CD8-positive, alpha-beta memory T cell (primary cell): Measurements from ENCODE around the gene CCDC28A. TPM values are rescaled to one million over a fixed set of nuclear protein-coding genes. Genes with fewer than 3 reads are reported as not detected.

Experiments used
- CTCF ChIA-PET: fragments of 350-600 bp; sonication (Branson Sonifier 250); formaldehyde crosslinking; loops from one replicate; lab custom pipeline; 2021; ENCODE audit warnings: antibody characterized with exemption; lab: Charles Lee
- POLR2A ChIA-PET: fragments of 350-600 bp; sonication (Branson Sonifier 250); formaldehyde crosslinking; loops from one replicate; lab custom pipeline; 2021; ENCODE audit warnings: antibody characterized with exemption; lab: Charles Lee
- DNase-seq, 5 donors: peaks; one replicate each; pipeline versions ENCODE4 v3.0.0 to v3.0.0-alpha.2; 2020 to 2022; ENCODE audit warnings: mixed read lengths in 1 of 5
- H3K27ac ChIP-seq: one replicate; pipeline ENCODE4 v1.7.0; 2013; ENCODE audit warnings: low read depth, mild to moderate bottlenecking, low read length, moderate library complexity
- H3K27me3 ChIP-seq: 2 replicates; pipeline ENCODE4 v1.7.0; 2013; ENCODE audit warnings: low read length, mild to moderate bottlenecking; ENCODE audit not compliant: insufficient read depth, poor library complexity, severe bottlenecking
- H3K36me3 ChIP-seq: 2 replicates; pipeline ENCODE4 v1.7.0; 2013; ENCODE audit warnings: mild to moderate bottlenecking, low read length, moderate library complexity; ENCODE audit not compliant: insufficient read depth
- H3K4me1 ChIP-seq: 2 replicates; pipeline ENCODE4 v1.7.0; 2013; ENCODE audit warnings: mild to moderate bottlenecking, low read length, moderate library complexity; ENCODE audit not compliant: insufficient read depth
- H3K4me3 ChIP-seq: 2 replicates; pipeline ENCODE4 v1.7.0; 2013; ENCODE audit warnings: mild to moderate bottlenecking, low read length
- H3K9me3 ChIP-seq: 2 replicates; pipeline ENCODE4 v1.7.0; 2013; ENCODE audit warnings: mild to moderate bottlenecking, low read length
- H3K27ac Mint-ChIP-seq, 8 donors: one replicate each; pipeline ENCODE4 v1.8.0; 2020 to 2021; ENCODE audit warnings: mixed read lengths in 8 of 8, mild to moderate bottlenecking in 6 of 8, inconsistent platforms in 3 of 8, moderate library complexity in 3 of 8
- H3K27me3 Mint-ChIP-seq, 2 donors: one replicate each; pipeline ENCODE4 v1.8.0; 2020 to 2021; ENCODE audit warnings: mixed read lengths in 2 of 2, mild to moderate bottlenecking in 1 of 2, moderate library complexity in 1 of 2
- H3K36me3 Mint-ChIP-seq, 3 donors: one replicate each; pipeline ENCODE4 v1.8.0; 2020 to 2021; ENCODE audit warnings: mixed read lengths in 3 of 3, inconsistent platforms in 1 of 3, mild to moderate bottlenecking in 1 of 3
- H3K4me1 Mint-ChIP-seq, 3 donors: one replicate each; pipeline ENCODE4 v1.8.0; 2020 to 2021; ENCODE audit warnings: mixed read lengths in 3 of 3, inconsistent platforms in 1 of 3, mild to moderate bottlenecking in 1 of 3
- H3K4me3 Mint-ChIP-seq, 7 donors: one replicate each; pipeline ENCODE4 v1.8.0; 2020 to 2021; ENCODE audit warnings: mixed read lengths in 7 of 7, mild to moderate bottlenecking in 6 of 7, moderate library complexity in 4 of 7, inconsistent platforms in 2 of 7
- H3K9me3 Mint-ChIP-seq, 5 donors: one replicate each; pipeline ENCODE4 v1.8.0; 2020 to 2022; ENCODE audit warnings: mixed read lengths in 5 of 5, mild to moderate bottlenecking in 3 of 5, moderate library complexity in 2 of 5, inconsistent platforms in 1 of 5
- polyA plus RNA-seq: library from polyadenylated mRNA; unstranded; fragments of 300-500 nt; fragmentation: Illumina TruSeq; gene quantifications from one replicate; pipeline ENCODE4 v1.2.3, GENCODE V29; 2021
- total RNA-seq, 2 experiments: library from RNA; stranded (reverse); gene quantifications; one replicate each; pipeline ENCODE4 v1.2.3, GENCODE V29; 2021

CCDC28A gene
- total and polyA plus RNA-seq, 3 experiments from 2014 or later = 15.1 to 52.4 (median 16.1) TPM

DNA sequence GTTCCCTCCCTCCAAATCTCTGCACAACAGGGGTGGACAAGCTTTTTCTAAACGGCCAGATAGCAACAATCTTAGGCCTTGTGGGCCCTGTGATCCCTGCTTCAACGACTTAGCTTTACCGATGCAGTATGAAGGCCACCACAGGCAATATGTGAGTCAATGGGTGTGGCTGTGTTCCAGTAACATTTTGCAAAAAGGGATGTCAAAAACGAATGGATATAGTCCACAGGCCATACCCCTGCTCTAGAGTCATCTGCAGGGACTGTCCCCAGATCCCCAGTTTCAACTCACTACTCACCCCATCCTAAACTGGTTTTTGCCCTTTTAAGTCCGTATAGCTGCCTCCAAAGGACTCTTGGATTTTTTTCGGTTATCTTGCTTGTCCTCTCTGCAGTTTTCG, 56.7 kb downstream of the CCDC28A start:
- peaks cover 0 to 2% of the 10 kb centered on the region in 2 donors for H3K27me3 Mint-ChIP-seq
- Histone ChIP-seq H3K27ac (no peak overlapping the region), H3K27me3 (no peaks in the 10 kb centered on the region), H3K36me3 (no peaks in the 10 kb centered on the region), H3K4me3 (no peak overlapping the region), H3K9me3 (no peaks in the 10 kb centered on the region), H3K4me1 (no peaks in the 10 kb centered on the region)
- DNase-seq = no peak
- H3K9me3 Mint-ChIP-seq = peaks cover 0 to 2% (median 0%) of the 10 kb centered on the region in 5 donors
- no peak overlapping the region for H3K4me3 Mint-ChIP-seq
- peak overlapping the region in 1 of 8 donors; percentile 52 for H3K27ac Mint-ChIP-seq
- H3K36me3 Mint-ChIP-seq = peaks cover 0 to 4% (median 2%) of the 10 kb centered on the region in 3 donors
- no peaks in the 10 kb centered on the region for H3K4me1 Mint-ChIP-seq
- POLR2A ChIA-PET = no interaction called here
- CTCF ChIA-PET = no interaction called here

DNA sequence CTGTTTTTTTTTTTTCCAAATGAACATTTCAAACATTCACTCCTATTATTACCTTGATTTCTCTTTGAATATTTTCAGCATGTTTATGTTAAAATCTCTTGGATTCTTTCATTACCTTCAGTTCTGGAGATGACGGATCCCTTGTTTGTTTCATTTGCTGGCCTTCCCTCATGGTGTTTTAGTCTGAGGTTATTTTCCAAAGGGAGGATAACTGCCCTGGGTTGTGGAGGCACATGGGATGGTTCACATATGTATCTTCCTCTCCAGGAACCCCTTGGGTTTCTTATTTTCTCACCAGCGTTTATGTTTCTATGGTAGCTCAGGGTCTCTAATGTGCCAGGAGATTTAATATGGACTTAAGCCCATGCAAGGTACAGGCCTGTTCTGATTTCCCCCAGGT, 58.6 kb downstream of the CCDC28A start:
- Histone ChIP-seq H3K4me1 (no peaks in the 10 kb centered on the region), H3K27ac (no peak overlapping the region), H3K27me3 (no peaks in the 10 kb centered on the region), H3K4me3 (no peak overlapping the region), H3K36me3 (no peaks in the 10 kb centered on the region), H3K9me3 (no peaks in the 10 kb centered on the region)
- peaks cover 0 to 2% (median 0%) of the 10 kb centered on the region in 3 donors for H3K36me3 Mint-ChIP-seq
- no peak overlapping the region for H3K4me3 Mint-ChIP-seq
- DNase-seq = no peak
- H3K4me1 Mint-ChIP-seq = no peaks in the 10 kb centered on the region
- H3K9me3 Mint-ChIP-seq = peaks cover 0 to 2% (median 0%) of the 10 kb centered on the region in 5 donors
- H3K27me3 Mint-ChIP-seq = peaks cover 0 to 2% of the 10 kb centered on the region in 2 donors
- H3K27ac Mint-ChIP-seq = no peak overlapping the region
- CTCF ChIA-PET = no interaction called here
- POLR2A ChIA-PET = no interaction called here

- Histone ChIP-seq H3K9me3 (no peaks in the 10 kb centered on the region), H3K36me3 (no peaks in the 10 kb centered on the region), H3K27ac (no peak overlapping the region), H3K4me1 (no peaks in the 10 kb centered on the region), H3K4me3 (no peak overlapping the region), H3K27me3 (no peaks in the 10 kb centered on the region)
- H3K36me3 Mint-ChIP-seq = peaks cover 0 to 2% (median 0%) of the 10 kb centered on the region in 3 donors
- ChIA-PET POLR2A (no interaction called here), CTCF (interaction anchor here (1.1 kb wide), 1 partner anchor 154 kb away, joined by 3 read pairs; the partner anchor contains the start of gene REPS1)
- no peak overlapping the region for H3K4me3 Mint-ChIP-seq
- no peak overlapping the region for H3K27ac Mint-ChIP-seq
- H3K9me3 Mint-ChIP-seq = peaks cover 0 to 2% (median 0%) of the 10 kb centered on the region in 5 donors
- H3K27me3 Mint-ChIP-seq = no peaks in the 10 kb centered on the region
- no peak for DNase-seq
- H3K4me1 Mint-ChIP-seq = no peaks in the 10 kb centered on the region
Observed at GRCh38 chr6:138833816-138834539, 60.4 kb downstream of the CCDC28A start.

DNA sequence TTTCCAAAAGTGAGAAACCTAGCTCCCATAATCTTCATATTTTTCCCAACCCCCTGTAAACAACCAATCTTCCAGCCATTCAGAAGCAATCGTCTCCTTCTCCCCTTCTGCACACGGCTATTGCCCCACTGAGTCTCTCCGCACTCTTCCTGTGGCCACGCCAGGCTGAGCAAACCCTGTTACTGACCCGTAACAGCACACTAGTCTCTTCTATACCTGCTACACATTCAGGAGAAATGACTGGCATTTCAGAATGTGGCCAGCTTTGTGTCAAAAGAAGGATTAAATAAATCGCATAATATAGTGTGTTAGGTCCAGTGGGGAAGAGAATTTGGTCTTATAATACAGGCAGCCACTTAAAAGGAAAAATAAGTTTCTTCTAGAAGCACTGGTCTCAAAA, 63.7 kb downstream of the CCDC28A start:
- no peaks in the 10 kb centered on the region for H3K27me3 ChIP-seq
- CTCF ChIA-PET = no interaction called here
- POLR2A ChIA-PET = no interaction called here
- H3K36me3 Mint-ChIP-seq = peaks cover 0 to 4% (median 2%) of the 10 kb centered on the region in 3 donors
- peak overlapping the region in 1 of 8 donors; percentile 83 for H3K27ac Mint-ChIP-seq
- no peak overlapping the region for H3K4me3 ChIP-seq
- no peak overlapping the region for H3K4me3 Mint-ChIP-seq
- H3K9me3 ChIP-seq = no peaks in the 10 kb centered on the region
- no peaks in the 10 kb centered on the region for H3K4me1 ChIP-seq
- H3K36me3 ChIP-seq = no peaks in the 10 kb centered on the region
- peaks cover 0 to 3% (median 0%) of the 10 kb centered on the region in 5 donors for H3K9me3 Mint-ChIP-seq
- H3K27ac ChIP-seq = no peak overlapping the region
- no peak for DNase-seq
- H3K27me3 Mint-ChIP-seq = no peaks in the 10 kb centered on the region
- H3K4me1 Mint-ChIP-seq = no peaks in the 10 kb centered on the region

Other genes starting within 250 kb of the CCDC28A start
- gene ECT2L, start 22.3 kb downstream of the CCDC28A start, total RNA-seq = not detected
- gene ECT2L, start 22.3 kb downstream of the CCDC28A start, polyA plus RNA-seq = 0.09 TPM
- gene REPS1, start 214.5 kb downstream of the CCDC28A start, total RNA-seq = 10 to 100 TPM; 64.4 to 69.5 TPM
- 37.3 TPM for gene REPS1, start 214.5 kb downstream of the CCDC28A start, polyA plus RNA-seq